Parathyroid adenoma (tissue), 2 donors: ENCODE results near the gene PGS1.

Experiments
- H2AFZ ChIP-seq: fragments of 300-600 bp; sonication (generic); one replicate; pipeline ENCODE4 v1.7.0; 2017; ENCODE audit warnings: antibody characterized with exemption, mild to moderate bottlenecking
- H3K27ac ChIP-seq: fragments of 300-600 bp; sonication (generic); one replicate; pipeline ENCODE4 v1.7.0; 2017
- H3K27me3 ChIP-seq: fragments of 300-600 bp; sonication (generic); one replicate; pipeline ENCODE4 v1.7.0; 2017; ENCODE audit warnings: low read length; ENCODE audit not compliant: control insufficient read depth, insufficient read depth
- H3K36me3 ChIP-seq: fragments of 300-600 bp; sonication (generic); one replicate; pipeline ENCODE4 v1.7.0; 2017; ENCODE audit warnings: low read length; ENCODE audit not compliant: control insufficient read depth, insufficient read depth
- H3K4me1 ChIP-seq: fragments of 300-600 bp; sonication (generic); one replicate; pipeline ENCODE4 v1.7.0; 2017; ENCODE audit warnings: control low read depth
- H3K4me2 ChIP-seq: fragments of 300-600 bp; sonication (generic); one replicate; pipeline ENCODE4 v1.7.0; 2017; ENCODE audit warnings: low read length
- H3K4me3 ChIP-seq: fragments of 300-600 bp; sonication (generic); one replicate; pipeline ENCODE4 v1.7.0; 2017; ENCODE audit warnings: low read depth, low read length
- H3K79me2 ChIP-seq: fragments of 300-600 bp; sonication (generic); one replicate; pipeline ENCODE4 v1.7.0; 2017; ENCODE audit warnings: control low read depth
- H3K9ac ChIP-seq: fragments of 300-600 bp; sonication (generic); one replicate; pipeline ENCODE4 v1.7.0; 2017; ENCODE audit warnings: mild to moderate bottlenecking
- H3K9me3 ChIP-seq: fragments of 300-600 bp; sonication (generic); one replicate; pipeline ENCODE4 v1.7.0; 2017; ENCODE audit warnings: low read length; ENCODE audit not compliant: control insufficient read depth
- CTCF ChIP-seq: fragments of 300-600 bp; sonication (generic); IDR thresholded peaks from one replicate; pipeline ENCODE4 v1.7.0; 2017; ENCODE audit warnings: antibody characterized with exemption, mild to moderate bottlenecking
- donor health status: primary hyperparathyroidism.

Gene PGS1

GRCh38 chr17:78425429-78425828 is 47.0 kb downstream of the PGS1 start:
- Histone ChIP-seq H3K9me3 (no peaks in the 10 kb centered on the region), H3K79me2 (no peaks in the 10 kb centered on the region), H3K4me2 (no peak overlapping the region), H3K9ac (no peak overlapping the region), H3K4me1 (no peaks in the 10 kb centered on the region), H3K27ac (no peak overlapping the region), H3K36me3 (no peaks in the 10 kb centered on the region), H3K4me3 (no peak overlapping the region), H2AFZ (no peak overlapping the region), H3K27me3 (no peaks in the 10 kb centered on the region)
- no peak for TF ChIP-seq CTCF

GRCh38 chr17:78426293-78426879 is 47.9 kb downstream of the PGS1 start:
- no peaks in the 10 kb centered on the region for H3K9me3 ChIP-seq
- no peak overlapping the region for H3K27ac ChIP-seq
- no peaks in the 10 kb centered on the region for H3K79me2 ChIP-seq
- no peaks in the 10 kb centered on the region for H3K27me3 ChIP-seq
- no peak overlapping the region for H2AFZ ChIP-seq
- TF ChIP-seq CTCF, result no peak
- no peaks in the 10 kb centered on the region for H3K36me3 ChIP-seq
- H3K4me3 ChIP-seq, result no peak overlapping the region
- no peak overlapping the region for H3K4me2 ChIP-seq
- no peak overlapping the region for H3K9ac ChIP-seq
- H3K4me1 ChIP-seq, result no peaks in the 10 kb centered on the region

- Histone ChIP-seq H2AFZ (no peak overlapping the region), H3K79me2 (no peaks in the 10 kb centered on the region), H3K4me1 (no peaks in the 10 kb centered on the region), H3K36me3 (no peaks in the 10 kb centered on the region), H3K4me3 (no peak overlapping the region), H3K27me3 (no peaks in the 10 kb centered on the region), H3K9me3 (no peaks in the 10 kb centered on the region), H3K9ac (no peak overlapping the region), H3K27ac (no peak overlapping the region), H3K4me2 (no peak overlapping the region)
- no peak for TF ChIP-seq CTCF
Measured at GRCh38 chr17:78427140-78427539, 48.7 kb downstream of the PGS1 start.

GRCh38 chr17:78428025-78428575 is 49.7 kb downstream of the PGS1 start:
- Histone ChIP-seq H3K27me3 (no peaks in the 10 kb centered on the region), H3K9ac (no peak overlapping the region), H2AFZ (no peak overlapping the region), H3K27ac (no peak overlapping the region), H3K36me3 (no peaks in the 10 kb centered on the region), H3K4me1 (no peaks in the 10 kb centered on the region), H3K4me3 (no peak overlapping the region), H3K4me2 (no peak overlapping the region), H3K9me3 (no peaks in the 10 kb centered on the region), H3K79me2 (no peaks in the 10 kb centered on the region)
- no peak for TF ChIP-seq CTCF
